ENCODE results near the gene CHMP3.

GRCh38 chr2:86577817-86578456, 14.7 kb upstream of the CHMP3 start:
- TF ChIP-seq, protein P1, sequence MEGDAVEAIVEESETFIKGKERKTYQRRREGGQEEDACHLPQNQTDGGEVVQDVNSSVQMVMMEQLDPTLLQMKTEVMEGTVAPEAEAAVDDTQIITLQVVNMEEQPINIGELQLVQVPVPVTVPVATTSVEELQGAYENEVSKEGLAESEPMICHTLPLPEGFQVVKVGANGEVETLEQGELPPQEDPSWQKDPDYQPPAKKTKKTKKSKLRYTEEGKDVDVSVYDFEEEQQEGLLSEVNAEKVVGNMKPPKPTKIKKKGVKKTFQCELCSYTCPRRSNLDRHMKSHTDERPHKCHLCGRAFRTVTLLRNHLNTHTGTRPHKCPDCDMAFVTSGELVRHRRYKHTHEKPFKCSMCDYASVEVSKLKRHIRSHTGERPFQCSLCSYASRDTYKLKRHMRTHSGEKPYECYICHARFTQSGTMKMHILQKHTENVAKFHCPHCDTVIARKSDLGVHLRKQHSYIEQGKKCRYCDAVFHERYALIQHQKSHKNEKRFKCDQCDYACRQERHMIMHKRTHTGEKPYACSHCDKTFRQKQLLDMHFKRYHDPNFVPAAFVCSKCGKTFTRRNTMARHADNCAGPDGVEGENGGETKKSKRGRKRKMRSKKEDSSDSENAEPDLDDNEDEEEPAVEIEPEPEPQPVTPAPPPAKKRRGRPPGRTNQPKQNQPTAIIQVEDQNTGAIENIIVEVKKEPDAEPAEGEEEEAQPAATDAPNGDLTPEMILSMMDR (IDR thresholded peaks at IDR 0.05), result no peak
- TF ChIP-seq POLR2AphosphoS5 (IDR thresholded peaks at IDR 0.05), result no peak

All from esophagus muscularis mucosa (tissue), 3 donors.